ENCODE data around the gene ZNF697. TPM values are rescaled to one million over a fixed set of nuclear protein-coding genes. Genes with fewer than 3 reads are reported as not detected.

The ZNF697 gene
- total and polyA plus RNA-seq, 2 of the 4 experiments (the other 2 are of a cell fraction) = 6.2 to 10.2 TPM

DNA sequence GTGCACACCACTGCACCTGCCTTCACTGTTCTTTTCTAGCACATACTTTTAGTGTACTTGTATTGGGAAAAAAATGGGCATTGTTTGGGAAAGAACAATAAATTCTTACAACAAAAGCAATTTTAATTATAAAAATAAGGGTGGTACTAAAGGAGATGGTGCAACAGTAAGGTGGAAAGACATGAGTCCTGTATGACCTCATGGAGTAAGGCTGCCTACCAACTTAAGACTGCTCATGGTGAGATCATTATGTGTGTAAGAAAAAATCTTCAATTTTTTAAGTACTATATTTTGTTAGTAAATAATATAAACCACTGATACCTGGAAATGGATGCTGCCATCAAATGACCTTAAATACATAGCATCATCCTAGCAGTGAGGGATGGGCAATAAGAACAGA is 34.1 kb upstream of the ZNF697 start:
- ChIA-PET POLR2A (ENCODE audit: unreplicated experiment) (no interaction called here), CTCF (no interaction called here)
- intact Hi-C loops (cut with micrococcal nuclease) = no loop called here
- H4K91ac ChIP-seq (ENCODE audit: insufficient read depth, low read depth, low read length) = no peak overlapping the region
- no peaks in the 10 kb centered on the region for H3K9me1 ChIP-seq (ENCODE audit: insufficient read depth, low read length)
- TF ChIP-seq CTCF (conservative IDR thresholded peaks at IDR 0.05; ENCODE audit: low read depth, low read length) (no peak), POLR2A (IDR thresholded peaks at IDR 0.05; ENCODE audit: low read depth, low read length) (no peak), FOS (IDR thresholded peaks at IDR 0.05; ENCODE audit: low read depth, low read length) (no peak), RAD21 (IDR thresholded peaks at IDR 0.05; ENCODE audit: low read length) (no peak), USF2 (IDR thresholded peaks at IDR 0.05; ENCODE audit: low read depth, low read length) (no peak), RFX5 (IDR thresholded peaks at IDR 0.05; ENCODE audit: low read depth, low read length) (no peak), MAFK (IDR thresholded peaks at IDR 0.05; ENCODE audit: low read depth, low read length) (no peak), MXI1 (IDR thresholded peaks at IDR 0.05; ENCODE audit: borderline replicate concordance, low read depth, low read length) (no peak), BHLHE40 (IDR thresholded peaks at IDR 0.05; ENCODE audit: low read depth, low read length) (no peak), CEBPB (IDR thresholded peaks at IDR 0.05; ENCODE audit: low read depth, low read length) (no peak), RCOR1 (IDR thresholded peaks at IDR 0.05; ENCODE audit: insufficient replicate concordance, low read length) (no peak), CHD1 (IDR thresholded peaks at IDR 0.05; ENCODE audit: low read depth, low read length) (no peak), MAZ (IDR thresholded peaks at IDR 0.05; ENCODE audit: borderline replicate concordance, low read depth, low read length) (no peak), SMC3 (IDR thresholded peaks at IDR 0.05; ENCODE audit: low read depth, low read length) (no peak), NFE2L2 (IDR thresholded peaks at IDR 0.05; ENCODE audit: low read depth, low read length) (no peak)
- TF ChIP-seq, protein P1, sequence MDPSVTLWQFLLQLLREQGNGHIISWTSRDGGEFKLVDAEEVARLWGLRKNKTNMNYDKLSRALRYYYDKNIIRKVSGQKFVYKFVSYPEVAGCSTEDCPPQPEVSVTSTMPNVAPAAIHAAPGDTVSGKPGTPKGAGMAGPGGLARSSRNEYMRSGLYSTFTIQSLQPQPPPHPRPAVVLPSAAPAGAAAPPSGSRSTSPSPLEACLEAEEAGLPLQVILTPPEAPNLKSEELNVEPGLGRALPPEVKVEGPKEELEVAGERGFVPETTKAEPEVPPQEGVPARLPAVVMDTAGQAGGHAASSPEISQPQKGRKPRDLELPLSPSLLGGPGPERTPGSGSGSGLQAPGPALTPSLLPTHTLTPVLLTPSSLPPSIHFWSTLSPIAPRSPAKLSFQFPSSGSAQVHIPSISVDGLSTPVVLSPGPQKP (IDR thresholded peaks at IDR 0.05; ENCODE audit: borderline replicate concordance, low read depth, low read length) = no peak
- ATAC-seq (ENCODE audit: low read depth) (no peak), DNase-seq (no peak)
- H4K20me1 ChIP-seq (ENCODE audit: insufficient read depth, low read length) = no peaks in the 10 kb centered on the region
- no peak overlapping the region for H2BK15ac ChIP-seq (ENCODE audit: low read depth, low read length)
- no peak overlapping the region for H2BK5ac ChIP-seq (ENCODE audit: low read depth, low read length, poor library complexity, severe bottlenecking)
- H3K36me3 ChIP-seq (ENCODE audit: control insufficient read depth, insufficient read depth, low read length) = no peaks in the 10 kb centered on the region
- H3K9ac ChIP-seq (ENCODE audit: low read depth, low read length) = no peak overlapping the region
- BruUV-seq (replicated peaks) = no TSS peak
- H3K4me3 ChIP-seq (ENCODE audit: insufficient read depth, low read depth, low read length) = no peak overlapping the region
- no peak overlapping the region for H2BK20ac ChIP-seq (ENCODE audit: low read depth, low read length)
- dilution Hi-C loops (cut with HindIII; ENCODE audit: low sequenced_read_pairs, unreplicated experiment) = no loop called here
- H4K5ac ChIP-seq (ENCODE audit: low read depth, low read length) = no peak overlapping the region
- H3K27me3 ChIP-seq (ENCODE audit: control insufficient read depth, insufficient read depth, low read length) = peaks cover 20% of the 10 kb centered on the region
- no peak overlapping the region for H3K18ac ChIP-seq (ENCODE audit: low read depth, low read length)
- H2AK9ac ChIP-seq (replicated peaks; ENCODE audit: low read depth, low read length, poor library complexity) = no peak overlapping the region
- no peak overlapping the region for H3K14ac ChIP-seq (replicated peaks; ENCODE audit: low read depth, low read length)
- no peaks in the 10 kb centered on the region for H3K9me3 ChIP-seq (ENCODE audit: control insufficient read depth, insufficient read depth, low read length)
- H4K8ac ChIP-seq (ENCODE audit: low read depth in 2 of 2, low read length in 2 of 2) = no peak overlapping the region
- in situ Hi-C loops (cut with MboI; ENCODE audit: low sequenced_read_pairs) = no loop called here
- H3K4me2 ChIP-seq (ENCODE audit: low read depth, low read length) = no peak overlapping the region
- H3K23ac ChIP-seq (ENCODE audit: low read depth, low read length) = no peak overlapping the region
- H3K79me1 ChIP-seq (ENCODE audit: low read depth in 1 of 2, low read length in 2 of 2) = no peaks in the 10 kb centered on the region
- H2AFZ ChIP-seq (replicated peaks; ENCODE audit: low read length, poor library complexity) = no peak overlapping the region
- H3K27ac ChIP-seq (ENCODE audit: insufficient read depth, low read length) = no peak overlapping the region
- no peaks in the 10 kb centered on the region for H3K4me1 ChIP-seq (ENCODE audit: control insufficient read depth, insufficient read depth, low read length)
- no peak overlapping the region for H2AK5ac ChIP-seq (ENCODE audit: low read depth, low read length)
- no peak overlapping the region for H3K56ac ChIP-seq (ENCODE audit: extremely low read depth, insufficient read depth, low read length)
- no peak overlapping the region for H2BK120ac ChIP-seq (ENCODE audit: low read depth, low read length)
- no peak overlapping the region for H3K4ac ChIP-seq (ENCODE audit: low read depth, low read length)

All from IMR-90 (cell line).